Endothelial cell (in vitro differentiated cells): ENCODE measurements around the gene TTC39B. TPM values are rescaled to one million over a fixed set of nuclear protein-coding genes. Genes with fewer than 3 reads are reported as not detected.
A peak's percentile ranks its signal among the peaks of the same experiment; 100 is the strongest.

Source experiments
- DNase-seq: peaks from one replicate; pipeline ENCODE4 v3.0.0; 2021; ENCODE audit warnings: low spot score
- H3K27ac Mint-ChIP-seq: one replicate; pipeline ENCODE4 v1.8.0; 2021; ENCODE audit warnings: mixed read lengths, inconsistent platforms; ENCODE audit not compliant: unreplicated experiment
- H3K27me3 Mint-ChIP-seq: one replicate; pipeline ENCODE4 v1.8.0; 2021; ENCODE audit warnings: mild to moderate bottlenecking, moderate library complexity, mixed read lengths, inconsistent platforms; ENCODE audit not compliant: unreplicated experiment
- H3K36me3 Mint-ChIP-seq: one replicate; pipeline ENCODE4 v1.8.0; 2021; ENCODE audit warnings: mild to moderate bottlenecking, low read depth, mixed read lengths, inconsistent platforms; ENCODE audit not compliant: unreplicated experiment
- H3K4me1 Mint-ChIP-seq: one replicate; pipeline ENCODE4 v1.8.0; 2021; ENCODE audit warnings: mild to moderate bottlenecking, mixed read lengths, inconsistent platforms; ENCODE audit not compliant: unreplicated experiment
- H3K4me3 Mint-ChIP-seq: one replicate; pipeline ENCODE4 v1.8.0; 2021; ENCODE audit warnings: mild to moderate bottlenecking, mixed read lengths, inconsistent platforms; ENCODE audit not compliant: unreplicated experiment
- H3K9me3 Mint-ChIP-seq: one replicate; pipeline ENCODE4 v1.8.0; 2021; ENCODE audit warnings: mixed read lengths, inconsistent platforms; ENCODE audit not compliant: unreplicated experiment
- total RNA-seq: library from RNA; stranded (reverse); fragmentation: NEBNext Ultra II Directional; extraction: Animal tissue kit (Norgen Biotek cat#: 25700); gene quantifications from one replicate; pipeline ENCODE4 v1.2.1, GENCODE V29; 2021; ENCODE audit not compliant: unreplicated experiment
- TF ChIP-seq, protein P1 (sequence below): fragments of 200-600 bp; sonication (generic); IDR thresholded peaks from one replicate; pipeline ENCODE4 v1.5.0; 2021; ENCODE audit warnings: antibody characterized with exemption; ENCODE audit not compliant: unreplicated experiment

Gene TTC39B
- total RNA-seq, 1 donor from 2014 or later = 10.3 TPM

DNA sequence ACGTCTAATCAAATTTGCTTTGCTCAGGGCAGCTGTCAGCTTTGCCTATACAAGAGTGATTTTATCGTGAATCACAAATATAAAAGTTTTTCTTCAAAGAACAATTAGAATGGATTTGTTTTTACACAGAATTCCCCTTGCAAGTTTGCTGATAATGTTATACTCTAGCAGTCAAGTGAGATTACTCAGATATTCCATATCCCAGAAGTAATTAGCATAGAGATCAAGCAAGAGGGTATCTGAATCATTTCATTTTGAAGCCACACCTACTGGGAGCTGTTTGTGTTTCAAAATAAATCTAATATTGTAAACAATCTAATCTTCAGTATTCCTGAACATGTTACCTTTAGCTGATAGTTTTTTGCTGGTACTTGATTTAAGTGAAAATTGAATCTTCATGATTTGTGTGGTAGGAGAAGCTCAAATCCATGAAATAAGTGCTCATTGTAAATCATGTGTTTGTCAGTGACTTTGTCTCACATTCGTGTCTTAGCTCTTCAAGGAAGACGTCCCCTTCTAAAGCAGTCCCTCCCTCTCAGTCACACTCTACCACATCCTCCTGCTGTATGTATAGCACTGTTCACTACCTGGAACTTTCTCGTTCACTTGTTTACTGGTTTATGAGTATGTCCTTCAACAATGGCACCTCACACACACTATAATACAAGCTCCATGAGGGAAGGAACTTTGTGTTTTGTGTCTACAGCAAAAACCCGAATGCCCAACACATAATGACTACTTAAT lies 3.3 kb upstream of the TTC39B start:
- H3K27ac Mint-ChIP-seq = no peak overlapping the region
- H3K4me3 Mint-ChIP-seq = no peak overlapping the region
- DNase-seq = no peak

DNA sequence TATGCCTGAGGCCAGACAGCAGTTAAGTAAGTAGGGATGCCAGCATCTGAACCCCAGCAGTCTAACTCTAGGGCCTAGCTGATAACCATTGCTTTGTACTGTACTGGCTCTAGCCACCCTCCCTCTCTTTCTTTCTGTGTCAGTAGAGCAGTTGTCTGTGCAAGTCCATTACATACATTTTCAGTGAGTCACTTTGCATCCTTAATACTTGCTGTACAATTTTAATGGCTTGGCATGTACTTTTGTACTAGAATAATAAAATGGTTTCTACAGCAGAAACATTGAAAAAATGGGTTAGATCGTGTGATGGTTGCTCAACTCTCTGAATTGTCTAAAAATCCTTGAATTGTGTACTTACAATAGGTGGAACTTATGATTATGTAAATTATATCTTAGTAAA lies 1.5 kb upstream of the TTC39B start:
- Mint-ChIP-seq H3K27me3 (peaks cover 5% of the 10 kb centered on the region), H3K4me3 (no peak overlapping the region), H3K36me3 (peaks cover under 1% of the 10 kb centered on the region), H3K9me3 (no peaks in the 10 kb centered on the region), H3K27ac (no peak overlapping the region), H3K4me1 (peaks cover 7% of the 10 kb centered on the region)
- TF ChIP-seq, protein P1, sequence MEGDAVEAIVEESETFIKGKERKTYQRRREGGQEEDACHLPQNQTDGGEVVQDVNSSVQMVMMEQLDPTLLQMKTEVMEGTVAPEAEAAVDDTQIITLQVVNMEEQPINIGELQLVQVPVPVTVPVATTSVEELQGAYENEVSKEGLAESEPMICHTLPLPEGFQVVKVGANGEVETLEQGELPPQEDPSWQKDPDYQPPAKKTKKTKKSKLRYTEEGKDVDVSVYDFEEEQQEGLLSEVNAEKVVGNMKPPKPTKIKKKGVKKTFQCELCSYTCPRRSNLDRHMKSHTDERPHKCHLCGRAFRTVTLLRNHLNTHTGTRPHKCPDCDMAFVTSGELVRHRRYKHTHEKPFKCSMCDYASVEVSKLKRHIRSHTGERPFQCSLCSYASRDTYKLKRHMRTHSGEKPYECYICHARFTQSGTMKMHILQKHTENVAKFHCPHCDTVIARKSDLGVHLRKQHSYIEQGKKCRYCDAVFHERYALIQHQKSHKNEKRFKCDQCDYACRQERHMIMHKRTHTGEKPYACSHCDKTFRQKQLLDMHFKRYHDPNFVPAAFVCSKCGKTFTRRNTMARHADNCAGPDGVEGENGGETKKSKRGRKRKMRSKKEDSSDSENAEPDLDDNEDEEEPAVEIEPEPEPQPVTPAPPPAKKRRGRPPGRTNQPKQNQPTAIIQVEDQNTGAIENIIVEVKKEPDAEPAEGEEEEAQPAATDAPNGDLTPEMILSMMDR = no peak
- DNase-seq = no peak

More for the DNA sequence above, 3.3 kb upstream of the TTC39B start:
- Mint-ChIP-seq H3K27me3 (peaks cover 5% of the 10 kb centered on the region), H3K9me3 (no peaks in the 10 kb centered on the region), H3K4me1 (peaks cover 7% of the 10 kb centered on the region), H3K36me3 (peaks cover 4% of the 10 kb centered on the region)
- TF ChIP-seq, protein P1 = no peak

DNA sequence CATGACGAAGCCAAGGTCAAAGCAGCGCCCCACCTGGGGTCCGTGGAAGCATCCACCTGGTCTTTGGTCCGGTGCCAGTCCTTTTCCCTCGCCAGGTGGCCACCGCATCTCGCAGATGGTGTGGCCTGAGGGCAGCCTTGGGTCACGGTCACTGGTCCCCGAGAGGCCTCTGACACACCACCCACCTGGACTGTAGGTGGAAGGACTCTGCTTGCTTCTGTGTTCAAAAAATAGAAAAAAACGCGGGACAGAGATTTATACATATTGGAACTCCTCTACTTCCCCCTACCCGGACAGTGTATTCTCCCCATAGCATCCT lies 466 bp upstream of the TTC39B start:
- H3K27me3 Mint-ChIP-seq = peaks cover 5% of the 10 kb centered on the region

DNA sequence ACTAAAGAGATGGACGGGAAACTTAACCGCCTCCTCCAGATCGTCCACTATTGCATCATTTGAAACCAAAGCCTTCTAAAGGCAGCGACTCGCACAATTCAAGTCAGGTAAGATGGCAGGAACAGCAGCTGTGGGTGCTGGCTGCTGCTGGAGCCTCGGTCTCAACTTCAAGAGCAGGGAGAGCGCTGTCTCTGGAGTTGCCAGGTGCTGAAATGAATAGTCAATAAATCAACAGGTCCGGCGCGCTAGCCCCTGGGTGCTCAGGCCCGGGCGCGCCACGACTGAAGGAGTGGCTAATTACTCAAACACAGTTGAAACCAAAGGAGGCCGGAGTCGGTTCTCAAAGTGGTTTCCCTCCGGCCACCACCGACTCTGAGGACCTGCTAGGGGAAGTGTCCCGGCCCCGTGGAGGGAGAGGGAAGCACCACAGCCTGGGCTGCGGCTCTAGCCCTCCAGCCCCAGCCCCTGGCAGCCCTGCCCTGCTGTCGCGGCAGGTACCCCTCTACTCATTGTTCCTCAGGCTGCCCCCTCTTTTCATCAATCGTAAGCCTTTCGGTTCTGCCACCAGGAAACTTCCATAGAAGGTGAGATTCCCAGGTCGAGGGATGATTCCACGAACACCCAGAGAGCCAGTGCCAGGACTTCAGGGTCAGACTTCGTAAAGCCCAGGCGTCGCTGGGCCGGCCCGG lies 804 bp downstream of the TTC39B start:
- Mint-ChIP-seq H3K4me3 (peak overlapping the region; percentile 88), H3K9me3 (no peaks in the 10 kb centered on the region), H3K4me1 (peaks cover 8% of the 10 kb centered on the region), H3K27me3 (peaks cover 5% of the 10 kb centered on the region), H3K36me3 (peaks cover under 1% of the 10 kb centered on the region), H3K27ac (peak overlapping the region; percentile 30)
- DNase-seq = peak; percentile 38
- TF ChIP-seq, protein P1 = no peak

More for the DNA sequence above, 466 bp upstream of the TTC39B start:
- Mint-ChIP-seq H3K9me3 (no peaks in the 10 kb centered on the region), H3K4me3 (peak overlapping the region; percentile 84), H3K27ac (no peak overlapping the region), H3K36me3 (no peaks in the 10 kb centered on the region), H3K4me1 (peaks cover 7% of the 10 kb centered on the region)
- no peak for DNase-seq
- TF ChIP-seq, protein P1 = no peak

DNA sequence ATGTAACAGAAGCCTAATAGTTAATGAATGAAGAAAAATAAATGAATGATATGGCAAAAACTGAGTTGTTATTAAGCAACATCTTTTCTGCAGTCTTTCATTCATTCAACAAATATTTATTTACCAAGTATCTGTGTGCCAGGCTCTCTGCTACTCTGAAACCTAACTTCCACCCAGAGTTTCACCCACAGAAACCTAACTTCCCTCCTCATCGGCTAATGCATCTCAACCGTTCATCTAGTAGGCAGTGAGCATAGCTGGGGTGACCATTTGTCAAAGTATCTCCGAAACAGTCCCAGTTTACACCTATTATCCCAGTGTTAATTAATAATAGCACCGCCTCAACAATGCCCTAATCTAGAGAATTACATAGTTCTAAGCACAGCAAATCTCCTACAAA lies 1.5 kb downstream of the TTC39B start:
- TF ChIP-seq, protein P1 = no peak
- no peaks in the 10 kb centered on the region for H3K9me3 Mint-ChIP-seq
- peak overlapping the region; percentile 32 for H3K4me3 Mint-ChIP-seq
- H3K27ac Mint-ChIP-seq = no peak overlapping the region
- peaks cover 5% of the 10 kb centered on the region for H3K36me3 Mint-ChIP-seq
- H3K27me3 Mint-ChIP-seq = peaks cover 5% of the 10 kb centered on the region
- DNase-seq = no peak
- H3K4me1 Mint-ChIP-seq = peaks cover 14% of the 10 kb centered on the region
